OCI-LY7 (cell line): ENCODE measurements around the gene IL2RA.

Source experiments
- CTCF ChIP-seq: fragments of 200-600 bp; sonication (generic); conservative IDR thresholded peaks from 2 replicates; pipeline ENCODE4 v1.5.1; 2014; ENCODE audit warnings: mild to moderate bottlenecking, antibody characterized with exemption, low read length, moderate library complexity, mixed read lengths
- EZH2phosphoT487 ChIP-seq: fragments of 200-600 bp; sonication (generic); IDR thresholded peaks from 2 replicates; pipeline ENCODE4 v1.6.1; 2018; ENCODE audit warnings: low read depth, borderline replicate concordance, mild to moderate bottlenecking, mixed run types, antibody characterized with exemption, low read length, moderate library complexity, mixed read lengths

GRCh38 chr10:6047847-6048246, 14.3 kb downstream of the IL2RA start:
- TF ChIP-seq CTCF (no peak), EZH2phosphoT487 (no peak)
